HFFc6 (cell line): ENCODE measurements around the gene DACH1. TPM values are rescaled to one million over a fixed set of nuclear protein-coding genes. Genes with fewer than 3 reads are reported as not detected.

Experiments
- DNase-seq: peaks from one replicate; pipeline ENCODE4 v3.0.0-alpha.2; 2018
- H3K27ac Mint-ChIP-seq: 2 replicates; pipeline ENCODE4 v1.8.0; 2020; ENCODE audit warnings: mild to moderate bottlenecking, mixed read lengths
- H3K27me3 Mint-ChIP-seq: 2 replicates; pipeline ENCODE4 v1.8.0; 2021; ENCODE audit warnings: mild to moderate bottlenecking, moderate library complexity, mixed read lengths; ENCODE audit not compliant: insufficient read depth
- H3K36me3 Mint-ChIP-seq: 2 replicates; pipeline ENCODE4 v1.8.0; 2021; ENCODE audit warnings: low read depth, mixed read lengths
- H3K4me1 Mint-ChIP-seq: 2 replicates; pipeline ENCODE4 v1.8.0; 2020; ENCODE audit warnings: low read depth, mixed read lengths
- H3K4me3 Mint-ChIP-seq: 2 replicates; pipeline ENCODE4 v1.8.0; 2020; ENCODE audit warnings: mild to moderate bottlenecking, moderate library complexity, mixed read lengths
- H3K9me3 Mint-ChIP-seq: 2 replicates; pipeline ENCODE4 v1.8.0; 2020; ENCODE audit warnings: mild to moderate bottlenecking, mixed read lengths
- total RNA-seq, 6 experiments: library from RNA; stranded (reverse); fragmentation: NEBNext Ultra II Directional; extraction: Animal tissue kit (Norgen Biotek cat#: 25700); gene quantifications; 2 replicates in 1 of 6; 3 replicates in 5 of 6; pipeline ENCODE4 v1.2.3, GENCODE V29; 2021
- TF ChIP-seq, protein P1 (sequence below): fragments of 200-600 bp; sonication (generic); IDR thresholded peaks from 2 replicates; pipeline ENCODE4 v1.5.0; 2021; ENCODE audit warnings: antibody characterized with exemption, mild to moderate bottlenecking

Gene DACH1
- total RNA-seq, 6 experiments from 2014 or later: not detected

DNA sequence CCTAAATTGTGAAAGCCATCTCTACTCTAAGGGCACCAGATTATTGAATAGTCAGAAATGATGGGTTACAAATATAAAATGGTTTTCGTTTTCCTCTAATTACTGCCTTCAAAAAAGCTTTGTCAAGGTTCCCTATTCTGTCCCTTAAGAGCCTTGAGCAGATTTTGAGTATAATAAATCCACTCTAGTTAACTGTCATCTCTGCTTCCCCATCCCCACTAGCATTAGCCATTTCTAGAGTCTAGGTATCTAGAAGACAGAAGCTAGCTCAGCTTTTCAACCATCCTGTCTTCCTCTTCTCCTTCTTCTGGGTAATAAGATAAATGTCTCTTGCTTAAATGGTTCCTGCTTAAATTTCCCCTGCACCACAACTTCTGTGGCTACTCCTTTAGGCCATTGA, 290.4 kb downstream of the DACH1 start:
- Mint-ChIP-seq H3K4me3 (no peak overlapping the region), H3K27me3 (no peaks in the 10 kb centered on the region), H3K9me3 (peaks cover 10% of the 10 kb centered on the region), H3K36me3 (no peaks in the 10 kb centered on the region), H3K4me1 (no peaks in the 10 kb centered on the region), H3K27ac (no peak overlapping the region)
- no peak for DNase-seq
- TF ChIP-seq, protein P1, sequence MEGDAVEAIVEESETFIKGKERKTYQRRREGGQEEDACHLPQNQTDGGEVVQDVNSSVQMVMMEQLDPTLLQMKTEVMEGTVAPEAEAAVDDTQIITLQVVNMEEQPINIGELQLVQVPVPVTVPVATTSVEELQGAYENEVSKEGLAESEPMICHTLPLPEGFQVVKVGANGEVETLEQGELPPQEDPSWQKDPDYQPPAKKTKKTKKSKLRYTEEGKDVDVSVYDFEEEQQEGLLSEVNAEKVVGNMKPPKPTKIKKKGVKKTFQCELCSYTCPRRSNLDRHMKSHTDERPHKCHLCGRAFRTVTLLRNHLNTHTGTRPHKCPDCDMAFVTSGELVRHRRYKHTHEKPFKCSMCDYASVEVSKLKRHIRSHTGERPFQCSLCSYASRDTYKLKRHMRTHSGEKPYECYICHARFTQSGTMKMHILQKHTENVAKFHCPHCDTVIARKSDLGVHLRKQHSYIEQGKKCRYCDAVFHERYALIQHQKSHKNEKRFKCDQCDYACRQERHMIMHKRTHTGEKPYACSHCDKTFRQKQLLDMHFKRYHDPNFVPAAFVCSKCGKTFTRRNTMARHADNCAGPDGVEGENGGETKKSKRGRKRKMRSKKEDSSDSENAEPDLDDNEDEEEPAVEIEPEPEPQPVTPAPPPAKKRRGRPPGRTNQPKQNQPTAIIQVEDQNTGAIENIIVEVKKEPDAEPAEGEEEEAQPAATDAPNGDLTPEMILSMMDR: no peak

DNA sequence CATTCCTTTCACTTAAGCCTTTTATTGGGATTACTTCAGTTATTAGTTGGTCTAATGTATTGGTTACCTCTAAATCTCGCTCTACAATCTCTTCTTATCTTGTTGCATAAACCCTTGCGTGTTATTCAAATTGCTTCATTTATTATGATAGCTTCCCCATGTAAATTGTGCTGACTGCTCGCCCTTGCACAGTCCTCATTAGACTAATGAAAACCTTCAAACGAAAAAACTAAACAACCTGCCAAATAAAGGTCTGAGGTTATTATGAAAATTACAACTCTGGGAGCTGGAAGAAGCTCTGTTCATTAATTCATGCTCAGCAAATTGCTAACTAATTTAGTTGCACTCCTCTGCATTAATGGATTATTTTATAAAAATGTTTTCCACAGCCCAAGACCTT, 320.1 kb downstream of the DACH1 start:
- no peak for DNase-seq
- peaks cover 25% of the 10 kb centered on the region for H3K9me3 Mint-ChIP-seq
- H3K36me3 Mint-ChIP-seq: no peaks in the 10 kb centered on the region
- H3K27ac Mint-ChIP-seq: no peak overlapping the region
- no peaks in the 10 kb centered on the region; the same call in 1 of the 2 replicates for H3K27me3 Mint-ChIP-seq
- H3K4me3 Mint-ChIP-seq: no peak overlapping the region
- TF ChIP-seq, protein P1: no peak
- H3K4me1 Mint-ChIP-seq: no peaks in the 10 kb centered on the region

DNA sequence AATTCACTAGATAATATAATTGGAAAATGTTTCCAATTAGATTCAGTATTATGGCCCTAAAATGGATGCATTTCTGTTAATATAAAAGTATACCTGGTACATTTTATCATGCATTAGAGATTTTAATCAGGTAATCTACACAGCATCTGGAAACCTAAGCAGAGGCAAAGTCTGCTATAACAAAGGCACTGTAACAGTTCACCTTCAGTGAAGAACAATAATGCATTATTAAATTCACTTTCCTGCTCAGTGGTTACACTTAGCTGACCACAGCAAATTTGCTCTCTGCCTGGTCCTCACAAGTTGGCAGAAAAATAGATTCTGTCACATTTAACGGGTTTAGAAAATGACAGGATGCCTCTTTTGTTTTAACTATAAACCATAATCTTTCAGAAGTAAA, 326.9 kb downstream of the DACH1 start:
- no peak for DNase-seq
- Mint-ChIP-seq H3K27me3 (no peaks in the 10 kb centered on the region), H3K4me1 (no peaks in the 10 kb centered on the region), H3K9me3 (peaks cover 32% of the 10 kb centered on the region), H3K27ac (no peak overlapping the region), H3K36me3 (no peaks in the 10 kb centered on the region), H3K4me3 (no peak overlapping the region)
- TF ChIP-seq, protein P1: no peak

DNA sequence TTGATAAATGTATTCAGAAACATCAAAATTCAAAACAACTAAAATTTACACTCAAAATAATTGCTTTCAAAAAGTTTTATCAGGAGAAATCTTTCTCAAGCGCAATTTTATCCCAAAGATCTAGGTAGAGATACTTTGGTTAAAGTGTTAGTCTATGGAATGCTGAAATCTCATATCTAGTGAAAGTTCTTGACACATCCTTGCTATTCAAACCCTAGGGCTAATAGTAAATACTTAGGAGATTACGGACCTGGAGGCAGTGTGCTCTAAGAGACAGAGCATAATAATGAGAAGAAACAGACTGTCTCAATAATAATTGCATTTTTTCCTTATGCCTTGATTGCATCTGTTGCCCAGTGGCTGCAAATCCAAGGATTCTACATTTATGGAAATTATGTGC, 330.8 kb downstream of the DACH1 start:
- H3K27ac Mint-ChIP-seq: no peak overlapping the region
- DNase-seq: no peak
- H3K27me3 Mint-ChIP-seq: no peaks in the 10 kb centered on the region
- no peaks in the 10 kb centered on the region for H3K4me1 Mint-ChIP-seq
- peaks cover 25% of the 10 kb centered on the region for H3K9me3 Mint-ChIP-seq
- TF ChIP-seq, protein P1: no peak
- no peak overlapping the region for H3K4me3 Mint-ChIP-seq
- no peaks in the 10 kb centered on the region; the same call in 1 of the 2 replicates for H3K36me3 Mint-ChIP-seq

DNA sequence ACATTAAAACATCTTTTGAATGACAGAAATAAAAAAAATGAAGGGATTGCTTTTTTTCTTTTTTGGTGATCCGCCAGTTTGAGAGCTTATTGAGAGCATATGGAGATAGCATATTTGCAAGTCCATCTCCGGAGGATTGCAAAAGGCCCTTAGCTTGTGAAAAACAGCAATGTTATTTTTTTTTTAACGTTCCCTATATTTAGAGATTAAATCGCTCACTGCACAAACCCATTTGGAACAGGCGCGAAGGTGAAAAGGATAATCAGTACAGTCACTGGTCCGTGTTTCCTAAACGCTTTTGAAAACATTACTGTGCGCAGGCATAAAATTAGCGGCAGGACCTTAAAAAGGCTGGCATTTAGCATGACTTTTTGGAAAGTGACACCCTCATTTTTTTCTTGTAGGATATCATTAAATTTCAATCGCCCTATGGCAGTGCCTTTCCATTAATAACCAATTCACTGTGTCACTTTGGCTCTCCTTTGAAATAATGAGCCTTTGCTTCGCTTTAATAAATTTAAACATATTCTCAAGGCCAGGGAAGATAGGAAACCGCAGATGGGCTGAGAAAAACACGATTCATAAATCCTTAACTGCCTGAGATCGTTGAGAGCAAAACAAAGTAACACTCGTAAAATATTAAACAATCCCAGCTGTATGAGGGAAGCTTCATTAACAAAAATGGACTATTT, 342.2 kb downstream of the DACH1 start:
- H3K36me3 Mint-ChIP-seq: peaks cover 4% of the 10 kb centered on the region; the same call in 1 of the 2 replicates
- TF ChIP-seq, protein P1: no peak
- no peak overlapping the region for H3K27ac Mint-ChIP-seq
- no peaks in the 10 kb centered on the region for H3K27me3 Mint-ChIP-seq
- peaks cover 23% of the 10 kb centered on the region for H3K9me3 Mint-ChIP-seq
- no peaks in the 10 kb centered on the region for H3K4me1 Mint-ChIP-seq
- no peak for DNase-seq
- H3K4me3 Mint-ChIP-seq: no peak overlapping the region
